Stimulated activated naive CD8-positive, alpha-beta T cell treated with anti-CD3 and anti-CD28 coated beads, Interleukin-15, Interleukin-2, amounts not matched to agents 100 ng/mL and 50 ng/mL, for 24 hours (primary cell): Measurements from ENCODE around the gene BMX.

ENCODE experiments used
- H3K27ac Mint-ChIP-seq: one replicate; pipeline ENCODE4 v1.8.0; 2021; ENCODE audit warnings: mild to moderate bottlenecking, mixed read lengths
- H3K27me3 Mint-ChIP-seq: one replicate; pipeline ENCODE4 v1.8.0; 2021; ENCODE audit warnings: mixed read lengths
- H3K36me3 Mint-ChIP-seq: one replicate; pipeline ENCODE4 v1.8.0; 2021; ENCODE audit warnings: low read depth, mixed read lengths
- H3K4me1 Mint-ChIP-seq: one replicate; pipeline ENCODE4 v1.8.0; 2021; ENCODE audit warnings: low read depth, mixed read lengths
- H3K4me3 Mint-ChIP-seq: one replicate; pipeline ENCODE4 v1.8.0; 2021; ENCODE audit warnings: mild to moderate bottlenecking, mixed read lengths
- H3K9me3 Mint-ChIP-seq: one replicate; pipeline ENCODE4 v1.8.0; 2021; ENCODE audit warnings: mixed read lengths

The BMX gene

GRCh38 chrX:15574017-15574416, 73.4 kb downstream of the BMX start:
- H3K27me3 Mint-ChIP-seq, result peaks cover 7% of the 10 kb centered on the region
- no peaks in the 10 kb centered on the region for H3K9me3 Mint-ChIP-seq
- no peak overlapping the region for H3K27ac Mint-ChIP-seq
- no peaks in the 10 kb centered on the region for H3K4me1 Mint-ChIP-seq
- H3K36me3 Mint-ChIP-seq, result no peaks in the 10 kb centered on the region
- no peak overlapping the region for H3K4me3 Mint-ChIP-seq

- H3K36me3 Mint-ChIP-seq, result no peaks in the 10 kb centered on the region
- H3K4me3 Mint-ChIP-seq, result no peak overlapping the region
- H3K27me3 Mint-ChIP-seq, result peaks cover 3% of the 10 kb centered on the region
- H3K27ac Mint-ChIP-seq, result no peak overlapping the region
- no peaks in the 10 kb centered on the region for H3K9me3 Mint-ChIP-seq
- H3K4me1 Mint-ChIP-seq, result no peaks in the 10 kb centered on the region
These were observed 75.4 kb downstream of the BMX start for GRCh38 chrX:15576019-15576418.

GRCh38 chrX:15579778-15580747, 79.5 kb downstream of the BMX start:
- Mint-ChIP-seq H3K36me3 (no peaks in the 10 kb centered on the region), H3K27ac (no peak overlapping the region), H3K9me3 (no peaks in the 10 kb centered on the region), H3K4me1 (no peaks in the 10 kb centered on the region), H3K4me3 (no peak overlapping the region), H3K27me3 (peaks cover 3% of the 10 kb centered on the region)

- H3K36me3 Mint-ChIP-seq, result no peaks in the 10 kb centered on the region
- no peak overlapping the region for H3K4me3 Mint-ChIP-seq
- no peaks in the 10 kb centered on the region for H3K4me1 Mint-ChIP-seq
- no peak overlapping the region for H3K27ac Mint-ChIP-seq
- no peaks in the 10 kb centered on the region for H3K9me3 Mint-ChIP-seq
- H3K27me3 Mint-ChIP-seq, result peaks cover 11% of the 10 kb centered on the region
These were observed 93.8 kb downstream of the BMX start for GRCh38 chrX:15594371-15594770.

GRCh38 chrX:15598026-15598425, 97.4 kb downstream of the BMX start:
- Mint-ChIP-seq H3K4me1 (no peaks in the 10 kb centered on the region), H3K36me3 (no peaks in the 10 kb centered on the region), H3K9me3 (no peaks in the 10 kb centered on the region), H3K27me3 (peaks cover 9% of the 10 kb centered on the region), H3K4me3 (no peak overlapping the region), H3K27ac (no peak overlapping the region)

- no peaks in the 10 kb centered on the region for H3K9me3 Mint-ChIP-seq
- H3K4me1 Mint-ChIP-seq, result no peaks in the 10 kb centered on the region
- peaks cover 4% of the 10 kb centered on the region for H3K27me3 Mint-ChIP-seq
- H3K27ac Mint-ChIP-seq, result no peak overlapping the region
- no peak overlapping the region for H3K4me3 Mint-ChIP-seq
- no peaks in the 10 kb centered on the region for H3K36me3 Mint-ChIP-seq
These were observed 98.9 kb downstream of the BMX start for GRCh38 chrX:15599461-15599860.

GRCh38 chrX:15600049-15600448, 99.4 kb downstream of the BMX start:
- Mint-ChIP-seq H3K4me3 (no peak overlapping the region), H3K27me3 (peaks cover 4% of the 10 kb centered on the region), H3K9me3 (no peaks in the 10 kb centered on the region), H3K36me3 (no peaks in the 10 kb centered on the region), H3K4me1 (no peaks in the 10 kb centered on the region), H3K27ac (no peak overlapping the region)

- Mint-ChIP-seq H3K9me3 (no peaks in the 10 kb centered on the region), H3K4me3 (no peak within 1 kb of the TSS), H3K36me3 (no peaks in the 10 kb centered on the region), H3K27ac (no peak within 1 kb of the TSS), H3K27me3 (peaks cover 7% of the 10 kb centered on the region), H3K4me1 (no peaks in the 10 kb centered on the region)
These were observed 100.1 kb downstream of the BMX start, which contains the start of gene ACE2 for GRCh38 chrX:15600745-15601144. ACE2 (minus strand) TSS chrX:15600960; CDS start chrX:15600911, 49 bp downstream.

GRCh38 chrX:15601932-15602331, 101.3 kb downstream of the BMX start:
- Mint-ChIP-seq H3K27ac (no peak overlapping the region), H3K36me3 (no peaks in the 10 kb centered on the region), H3K27me3 (peaks cover 7% of the 10 kb centered on the region), H3K4me3 (no peak overlapping the region), H3K9me3 (no peaks in the 10 kb centered on the region), H3K4me1 (no peaks in the 10 kb centered on the region)

- Mint-ChIP-seq H3K27ac (no peak overlapping the region), H3K36me3 (no peaks in the 10 kb centered on the region), H3K4me1 (no peaks in the 10 kb centered on the region), H3K9me3 (no peaks in the 10 kb centered on the region), H3K27me3 (peaks cover 7% of the 10 kb centered on the region), H3K4me3 (no peak overlapping the region)
These were observed 102.2 kb downstream of the BMX start for GRCh38 chrX:15602761-15603160.

- no peak overlapping the region for H3K27ac Mint-ChIP-seq
- no peaks in the 10 kb centered on the region for H3K9me3 Mint-ChIP-seq
- H3K4me3 Mint-ChIP-seq, result no peak overlapping the region
- H3K36me3 Mint-ChIP-seq, result no peaks in the 10 kb centered on the region
- peaks cover 7% of the 10 kb centered on the region for H3K27me3 Mint-ChIP-seq
- no peaks in the 10 kb centered on the region for H3K4me1 Mint-ChIP-seq
These were observed 104.6 kb downstream of the BMX start for GRCh38 chrX:15605226-15605625.
